ENCODE data around the gene USP32.

- TF ChIP-seq CTCF (IDR thresholded peaks at IDR 0.05) (no peak), AFF4 (CRISPR knock-in tag; IDR thresholded peaks at IDR 0.05; ENCODE audit: borderline replicate concordance) (no peak), IRF2 (CRISPR knock-in tag; IDR thresholded peaks at IDR 0.05; ENCODE audit: borderline replicate concordance, low read depth) (no peak), TCF7 (CRISPR knock-in tag; IDR thresholded peaks at IDR 0.05; ENCODE audit: low read depth) (no peak), ELF4 (CRISPR knock-in tag; IDR thresholded peaks at IDR 0.05; ENCODE audit: low read depth) (no peak), KAT7 (CRISPR knock-in tag; IDR thresholded peaks at IDR 0.05; ENCODE audit: borderline replicate concordance) (no peak)
Measured at GRCh38 chr17:60148373-60148772, 243.6 kb downstream of the USP32 start.

Measured in WTC11 (cell line).